Measurements from ENCODE around the gene MAN2B2.

DNA sequence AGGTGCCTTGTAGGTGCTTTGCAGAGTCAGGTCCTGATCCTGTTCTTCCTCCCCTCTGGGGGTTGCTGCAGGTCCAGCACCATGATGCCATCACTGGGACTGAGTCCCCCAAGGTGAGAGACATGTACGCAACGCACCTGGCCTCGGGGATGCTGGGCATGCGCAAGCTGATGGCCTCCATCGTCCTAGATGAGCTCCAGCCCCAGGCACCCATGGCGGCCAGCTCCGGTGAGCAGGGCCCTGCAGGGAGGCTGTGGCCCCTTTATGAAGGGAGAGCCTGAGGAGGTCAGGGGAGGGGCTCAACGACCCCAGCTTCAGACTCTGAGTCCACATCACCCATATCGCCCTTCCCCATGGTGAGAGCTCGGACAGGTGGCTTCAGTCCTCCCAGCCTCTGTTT is 23.1 kb downstream of the MAN2B2 start:
- TF ChIP-seq ARNTL (CRISPR knock-in tag; IDR thresholded peaks at IDR 0.05; ENCODE audit: borderline replicate concordance, low read depth) (no peak), BACH2 (CRISPR knock-in tag; IDR thresholded peaks at IDR 0.05; ENCODE audit: borderline replicate concordance) (no peak), GLIS3 (CRISPR knock-in tag; IDR thresholded peaks at IDR 0.05) (no peak), ZNF70 (CRISPR knock-in tag; IDR thresholded peaks at IDR 0.05) (no peak), RARB (CRISPR knock-in tag; IDR thresholded peaks at IDR 0.05) (no peak), ZFP30 (CRISPR knock-in tag; IDR thresholded peaks at IDR 0.05) (no peak)
- TF ChIP-seq, protein P1, sequence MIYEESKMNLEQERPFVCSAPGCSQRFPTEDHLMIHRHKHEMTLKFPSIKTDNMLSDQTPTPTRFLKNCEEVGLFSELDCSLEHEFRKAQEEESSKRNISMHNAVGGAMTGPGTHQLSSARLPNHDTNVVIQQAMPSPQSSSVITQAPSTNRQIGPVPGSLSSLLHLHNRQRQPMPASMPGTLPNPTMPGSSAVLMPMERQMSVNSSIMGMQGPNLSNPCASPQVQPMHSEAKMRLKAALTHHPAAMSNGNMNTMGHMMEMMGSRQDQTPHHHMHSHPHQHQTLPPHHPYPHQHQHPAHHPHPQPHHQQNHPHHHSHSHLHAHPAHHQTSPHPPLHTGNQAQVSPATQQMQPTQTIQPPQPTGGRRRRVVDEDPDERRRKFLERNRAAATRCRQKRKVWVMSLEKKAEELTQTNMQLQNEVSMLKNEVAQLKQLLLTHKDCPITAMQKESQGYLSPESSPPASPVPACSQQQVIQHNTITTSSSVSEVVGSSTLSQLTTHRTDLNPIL (CRISPR knock-in tag; IDR thresholded peaks at IDR 0.05; ENCODE audit: low read depth) = no peak
- TF ChIP-seq, protein P2, sequence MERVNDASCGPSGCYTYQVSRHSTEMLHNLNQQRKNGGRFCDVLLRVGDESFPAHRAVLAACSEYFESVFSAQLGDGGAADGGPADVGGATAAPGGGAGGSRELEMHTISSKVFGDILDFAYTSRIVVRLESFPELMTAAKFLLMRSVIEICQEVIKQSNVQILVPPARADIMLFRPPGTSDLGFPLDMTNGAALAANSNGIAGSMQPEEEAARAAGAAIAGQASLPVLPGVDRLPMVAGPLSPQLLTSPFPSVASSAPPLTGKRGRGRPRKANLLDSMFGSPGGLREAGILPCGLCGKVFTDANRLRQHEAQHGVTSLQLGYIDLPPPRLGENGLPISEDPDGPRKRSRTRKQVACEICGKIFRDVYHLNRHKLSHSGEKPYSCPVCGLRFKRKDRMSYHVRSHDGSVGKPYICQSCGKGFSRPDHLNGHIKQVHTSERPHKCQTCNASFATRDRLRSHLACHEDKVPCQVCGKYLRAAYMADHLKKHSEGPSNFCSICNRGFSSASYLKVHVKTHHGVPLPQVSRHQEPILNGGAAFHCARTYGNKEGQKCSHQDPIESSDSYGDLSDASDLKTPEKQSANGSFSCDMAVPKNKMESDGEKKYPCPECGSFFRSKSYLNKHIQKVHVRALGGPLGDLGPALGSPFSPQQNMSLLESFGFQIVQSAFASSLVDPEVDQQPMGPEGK (CRISPR knock-in tag; IDR thresholded peaks at IDR 0.05; ENCODE audit: borderline replicate concordance) = no peak

Measured in SK-N-SH treated with all-trans-retinoic acid at 6 μM for 48 hours (cell line).